Fibroblast of lung (primary cell): Measurements from ENCODE around the gene SFMBT2.

Experiments
- CTCF ChIP-seq, 2 donors: IDR thresholded peaks in 1 of 2; conservative IDR thresholded peaks in 1 of 2; 1 replicate in 1 of 2; 2 replicates in 1 of 2; pipeline ENCODE4 v1.5.1; 2011 to 2012; ENCODE audit warnings: low read length in 2 of 2, control low read depth in 1 of 2, inconsistent platforms in 1 of 2, low read depth in 1 of 2, mild to moderate bottlenecking in 1 of 2
- EZH2 ChIP-seq: IDR thresholded peaks from 2 replicates; pipeline ENCODE4 v1.5.1; 2012; ENCODE audit warnings: low read length, control low read depth, mild to moderate bottlenecking; ENCODE audit errors: missing control alignments

- TF ChIP-seq CTCF (conservative IDR thresholded peaks at IDR 0.05 in 1 of 2, IDR thresholded peaks at IDR 0.05 in 1 of 2; ENCODE audit: low read depth in 1 of 2, low read length in 2 of 2), result no peak
- TF ChIP-seq EZH2, result no peak
Observed at GRCh38 chr10:7239312-7239985, 171.4 kb downstream of the SFMBT2 start.
